ENCODE results near the gene FIG4. TPM values are rescaled to one million over a fixed set of nuclear protein-coding genes. Genes with fewer than 3 reads are reported as not detected.

FIG4 gene
- polyA plus RNA-seq, 1 donor from 2014 or later = 35.4 TPM

DNA sequence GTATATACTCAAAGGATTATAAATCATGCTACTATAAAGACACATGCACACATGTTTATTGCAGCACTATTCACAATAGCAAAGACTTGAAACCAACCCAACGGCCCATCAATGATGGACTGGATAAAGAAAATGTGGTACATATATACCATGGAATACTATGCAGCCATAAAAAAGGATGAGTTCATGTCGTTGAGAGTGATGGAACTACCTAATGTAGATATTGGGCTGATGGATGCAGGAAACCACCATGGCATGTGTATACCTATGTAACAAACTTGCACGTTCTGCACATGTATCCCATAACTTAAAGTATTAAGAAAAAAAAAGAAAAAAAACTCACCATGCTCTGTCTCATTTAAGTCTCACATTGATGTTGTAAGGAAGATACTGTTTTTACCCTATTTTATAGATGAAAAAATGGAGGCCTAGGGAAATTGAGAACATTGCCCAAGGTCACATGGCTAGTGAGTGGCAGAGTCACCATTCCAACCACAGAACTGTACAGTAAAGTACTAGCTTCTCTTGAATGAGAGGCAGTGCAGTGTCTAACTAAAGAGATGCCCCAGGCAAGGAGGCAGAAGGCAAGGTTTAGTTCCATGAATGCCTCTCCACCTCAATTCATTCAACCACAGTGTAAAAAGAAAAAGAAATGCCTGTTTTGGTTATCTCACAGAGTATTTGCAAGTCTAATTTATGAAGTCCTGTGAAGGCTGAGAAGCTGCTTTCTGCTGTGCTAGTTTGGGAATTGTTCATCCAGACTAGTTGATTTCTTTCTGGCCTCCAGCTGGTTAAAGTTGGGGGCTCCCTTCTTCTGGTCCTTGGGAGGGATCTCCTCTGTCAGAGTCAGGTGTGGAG, 68.2 kb downstream of the FIG4 start:
- no peak for TF ChIP-seq POLR2AphosphoS5 (IDR thresholded peaks at IDR 0.05)
- no peak for TF ChIP-seq SMC3 (conservative IDR thresholded peaks at IDR 0.05; ENCODE audit: poor library complexity)
- TF ChIP-seq EP300 (conservative IDR thresholded peaks at IDR 0.05; ENCODE audit: poor library complexity, severe bottlenecking) = no peak
- no peak for TF ChIP-seq EZH2 (IDR thresholded peaks at IDR 0.05; ENCODE audit: borderline replicate concordance, insufficient read depth, low read length, poor library complexity, severe bottlenecking)
- no peak for TF ChIP-seq MXI1 (conservative IDR thresholded peaks at IDR 0.05; ENCODE audit: poor library complexity, severe bottlenecking)
- TF ChIP-seq CTCF (IDR thresholded peaks at IDR 0.05; ENCODE audit: poor library complexity, severe bottlenecking) = no peak
- no peak for TF ChIP-seq TAF1 (IDR thresholded peaks at IDR 0.05; ENCODE audit: low read depth)
- TF ChIP-seq RAD21 (conservative IDR thresholded peaks at IDR 0.05) = no peak
- TF ChIP-seq, protein P1, sequence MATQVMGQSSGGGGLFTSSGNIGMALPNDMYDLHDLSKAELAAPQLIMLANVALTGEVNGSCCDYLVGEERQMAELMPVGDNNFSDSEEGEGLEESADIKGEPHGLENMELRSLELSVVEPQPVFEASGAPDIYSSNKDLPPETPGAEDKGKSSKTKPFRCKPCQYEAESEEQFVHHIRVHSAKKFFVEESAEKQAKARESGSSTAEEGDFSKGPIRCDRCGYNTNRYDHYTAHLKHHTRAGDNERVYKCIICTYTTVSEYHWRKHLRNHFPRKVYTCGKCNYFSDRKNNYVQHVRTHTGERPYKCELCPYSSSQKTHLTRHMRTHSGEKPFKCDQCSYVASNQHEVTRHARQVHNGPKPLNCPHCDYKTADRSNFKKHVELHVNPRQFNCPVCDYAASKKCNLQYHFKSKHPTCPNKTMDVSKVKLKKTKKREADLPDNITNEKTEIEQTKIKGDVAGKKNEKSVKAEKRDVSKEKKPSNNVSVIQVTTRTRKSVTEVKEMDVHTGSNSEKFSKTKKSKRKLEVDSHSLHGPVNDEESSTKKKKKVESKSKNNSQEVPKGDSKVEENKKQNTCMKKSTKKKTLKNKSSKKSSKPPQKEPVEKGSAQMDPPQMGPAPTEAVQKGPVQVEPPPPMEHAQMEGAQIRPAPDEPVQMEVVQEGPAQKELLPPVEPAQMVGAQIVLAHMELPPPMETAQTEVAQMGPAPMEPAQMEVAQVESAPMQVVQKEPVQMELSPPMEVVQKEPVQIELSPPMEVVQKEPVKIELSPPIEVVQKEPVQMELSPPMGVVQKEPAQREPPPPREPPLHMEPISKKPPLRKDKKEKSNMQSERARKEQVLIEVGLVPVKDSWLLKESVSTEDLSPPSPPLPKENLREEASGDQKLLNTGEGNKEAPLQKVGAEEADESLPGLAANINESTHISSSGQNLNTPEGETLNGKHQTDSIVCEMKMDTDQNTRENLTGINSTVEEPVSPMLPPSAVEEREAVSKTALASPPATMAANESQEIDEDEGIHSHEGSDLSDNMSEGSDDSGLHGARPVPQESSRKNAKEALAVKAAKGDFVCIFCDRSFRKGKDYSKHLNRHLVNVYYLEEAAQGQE (IDR thresholded peaks at IDR 0.05; ENCODE audit: borderline replicate concordance) = no peak
- H3K36me3 ChIP-seq (ENCODE audit: insufficient read depth, low read length) = no peaks in the 10 kb centered on the region
- H3K9me2 ChIP-seq (ENCODE audit: insufficient read depth, low read length) = no peaks in the 10 kb centered on the region
- no peak overlapping the region for H3K4me2 ChIP-seq (ENCODE audit: low read length)
- no peaks in the 10 kb centered on the region for H3F3A ChIP-seq (ENCODE audit: insufficient read depth, low read length, poor library complexity, severe bottlenecking)
- no peak overlapping the region for H3K4me3 ChIP-seq (ENCODE audit: low read length)
- H3K79me2 ChIP-seq (replicated peaks; ENCODE audit: insufficient read depth, low read length) = no peaks in the 10 kb centered on the region
- H4K20me1 ChIP-seq (ENCODE audit: insufficient read depth) = no peaks in the 10 kb centered on the region
- no peaks in the 10 kb centered on the region for H3K9me3 ChIP-seq (ENCODE audit: low read length)
- no peak overlapping the region for H3K9ac ChIP-seq (ENCODE audit: low read length)
- H2AFZ ChIP-seq (ENCODE audit: low read depth, low read length) = no peak overlapping the region
- H3K27ac ChIP-seq (ENCODE audit: low read length) = no peak overlapping the region
- H3K27me3 ChIP-seq (ENCODE audit: insufficient read depth, low read depth, low read length) = no peaks in the 10 kb centered on the region

GRCh38 chr6:109760208-109760607, 69.1 kb downstream of the FIG4 start:
- H3F3A ChIP-seq (ENCODE audit: insufficient read depth, low read length, poor library complexity, severe bottlenecking) = no peaks in the 10 kb centered on the region
- H3K9me2 ChIP-seq (ENCODE audit: insufficient read depth, low read length) = no peaks in the 10 kb centered on the region
- no peak overlapping the region for H3K4me3 ChIP-seq (ENCODE audit: low read length)
- no peak overlapping the region for H2AFZ ChIP-seq (ENCODE audit: low read depth, low read length)
- H3K9me3 ChIP-seq (ENCODE audit: low read length) = no peaks in the 10 kb centered on the region
- no peak overlapping the region for H3K9ac ChIP-seq (ENCODE audit: low read length)
- no peak overlapping the region for H3K27ac ChIP-seq (ENCODE audit: low read length)
- H3K36me3 ChIP-seq (ENCODE audit: insufficient read depth, low read length) = peaks cover 3% of the 10 kb centered on the region
- TF ChIP-seq, protein P1 (IDR thresholded peaks at IDR 0.05; ENCODE audit: borderline replicate concordance) = no peak
- no peak for TF ChIP-seq POLR2AphosphoS5 (IDR thresholded peaks at IDR 0.05)
- TF ChIP-seq EZH2 (IDR thresholded peaks at IDR 0.05; ENCODE audit: borderline replicate concordance, insufficient read depth, low read length, poor library complexity, severe bottlenecking) = no peak
- TF ChIP-seq RAD21 (conservative IDR thresholded peaks at IDR 0.05) = no peak
- TF ChIP-seq SMC3 (conservative IDR thresholded peaks at IDR 0.05; ENCODE audit: poor library complexity) = no peak
- no peak for TF ChIP-seq CTCF (IDR thresholded peaks at IDR 0.05; ENCODE audit: poor library complexity, severe bottlenecking)
- TF ChIP-seq TAF1 (IDR thresholded peaks at IDR 0.05; ENCODE audit: low read depth) = no peak
- TF ChIP-seq EP300 (conservative IDR thresholded peaks at IDR 0.05; ENCODE audit: poor library complexity, severe bottlenecking) = no peak
- TF ChIP-seq MXI1 (conservative IDR thresholded peaks at IDR 0.05; ENCODE audit: poor library complexity, severe bottlenecking) = no peak
- H3K4me2 ChIP-seq (ENCODE audit: low read length) = no peak overlapping the region
- no peaks in the 10 kb centered on the region for H3K79me2 ChIP-seq (replicated peaks; ENCODE audit: insufficient read depth, low read length)
- no peaks in the 10 kb centered on the region for H3K27me3 ChIP-seq (ENCODE audit: insufficient read depth, low read depth, low read length)
- H4K20me1 ChIP-seq (ENCODE audit: insufficient read depth) = no peaks in the 10 kb centered on the region
